ENCODE measurements around the gene CTRB2.
"Not testable (repeated sequence)": the region's sequence is repeated elsewhere in the genome, so short reads cannot be mapped to it uniquely, and the experiment has no call there.

Gene CTRB2

GRCh38 chr16:75227361-75228142, 20.6 kb upstream of the CTRB2 start:
- DNase-seq (ENCODE audit: low read depth in 2 of 2): no peak

GRCh38 chr16:75226550-75227360, 19.8 kb upstream of the CTRB2 start:
- no peak for DNase-seq (ENCODE audit: low read depth in 2 of 2)

GRCh38 chr16:75225678-75226515, 18.9 kb upstream of the CTRB2 start:
- DNase-seq (ENCODE audit: low read depth in 2 of 2): no peak

- DNase-seq (ENCODE audit: low read depth in 2 of 2): no peak
Measured at GRCh38 chr16:75225092-75225491, 18.1 kb upstream of the CTRB2 start.

- no peak for DNase-seq (ENCODE audit: low read depth in 2 of 2)
Measured at GRCh38 chr16:75224306-75225082, 17.5 kb upstream of the CTRB2 start.

- not testable (repeated sequence) for DNase-seq (ENCODE audit: low read depth in 2 of 2)
Measured at GRCh38 chr16:75223129-75223528, 16.2 kb upstream of the CTRB2 start.

GRCh38 chr16:75222271-75222783, 15.4 kb upstream of the CTRB2 start:
- DNase-seq (ENCODE audit: low read depth in 2 of 2): no peak

GRCh38 chr16:75219838-75220237, 12.9 kb upstream of the CTRB2 start:
- DNase-seq (ENCODE audit: low read depth in 2 of 2): no peak

GRCh38 chr16:75219088-75219487, 12.1 kb upstream of the CTRB2 start:
- no peak for DNase-seq (ENCODE audit: low read depth in 2 of 2)

GRCh38 chr16:75218256-75219076, 11.5 kb upstream of the CTRB2 start, which contains the start of gene CTRB1:
TSS of gene CTRB1 (plus strand) at chr16:75218988. CDS start at chr16:75219008, 20 bp downstream.
- no peak for DNase-seq (ENCODE audit: low read depth in 2 of 2)

GRCh38 chr16:75217389-75217851, 10.5 kb upstream of the CTRB2 start:
- DNase-seq (ENCODE audit: low read depth in 2 of 2): no peak

- no peak for DNase-seq (ENCODE audit: low read depth in 2 of 2)
Measured at GRCh38 chr16:75216576-75216975, 9.6 kb upstream of the CTRB2 start.

GRCh38 chr16:75216127-75216526, 9.2 kb upstream of the CTRB2 start:
- DNase-seq (ENCODE audit: low read depth in 2 of 2): no peak

- not testable (repeated sequence) for DNase-seq (ENCODE audit: low read depth in 2 of 2)
Measured at GRCh38 chr16:75211286-75211685, 4.3 kb upstream of the CTRB2 start.

- DNase-seq (ENCODE audit: low read depth in 2 of 2): no peak
Measured at GRCh38 chr16:75209944-75210343, 3.0 kb upstream of the CTRB2 start.

GRCh38 chr16:75209514-75209913, 2.6 kb upstream of the CTRB2 start:
- DNase-seq (ENCODE audit: low read depth in 2 of 2): not testable (repeated sequence)

GRCh38 chr16:75208861-75209505, 2.0 kb upstream of the CTRB2 start:
- no peak for DNase-seq (ENCODE audit: low read depth in 2 of 2)

GRCh38 chr16:75208242-75208825, 1.4 kb upstream of the CTRB2 start:
- no peak for DNase-seq (ENCODE audit: low read depth in 2 of 2)

GRCh38 chr16:75207831-75208230, 870 bp upstream of the CTRB2 start:
- no peak for DNase-seq (ENCODE audit: low read depth in 2 of 2)

Data from stimulated activated CD4-positive, alpha-beta T cell treated with anti-CD3 and anti-CD28 coated beads, Interleukin-15, amount 100 ng/mL, for 48 hours (primary cell).